HepG2 (cell line): Measurements from ENCODE around the gene FAM114A1.

ENCODE experiments used
- HOMEZ ChIP-seq: IDR thresholded peaks from 2 replicates; pipeline ENCODE4 v1.6.1; 2016; ENCODE audit warnings: low read depth
- MXI1 ChIP-seq: IDR thresholded peaks from 3 replicates; pipeline ENCODE4 v1.6.1; 2012; ENCODE audit warnings: low read depth, low read length, inconsistent platforms, borderline replicate concordance
- NCOA1 ChIP-seq: sonication (generic); formaldehyde crosslinking; IDR thresholded peaks from 2 replicates; pipeline ENCODE4 v1.9.0; 2021; ENCODE audit warnings: missing genetic modification reagents
- NR3C1 ChIP-seq: sonication (generic); formaldehyde crosslinking; IDR thresholded peaks from 2 replicates; pipeline ENCODE4 v1.4.0; 2020; ENCODE audit warnings: missing genetic modification reagents
- ZBTB33 ChIP-seq: sonication (generic); formaldehyde crosslinking; IDR thresholded peaks from 2 replicates; pipeline ENCODE4 v1.4.0; 2020; ENCODE audit warnings: missing genetic modification reagents
- ZNF768 ChIP-seq: sonication (generic); formaldehyde crosslinking; IDR thresholded peaks from 2 replicates; pipeline ENCODE4 v1.4.0; 2020; ENCODE audit warnings: missing genetic modification reagents

GRCh38 chr4:38954727-38955126, 87.1 kb downstream of the FAM114A1 start:
- TF ChIP-seq ZNF768 (CRISPR knock-in tag) (no peak), NR3C1 (no peak), NCOA1 (CRISPR knock-in tag) (no peak), MXI1 (no peak), HOMEZ (CRISPR knock-in tag) (no peak), ZBTB33 (no peak)
